NK-92 (cell line): ENCODE measurements around the gene NCOA4.
A peak's percentile ranks its signal among the peaks of the same experiment; 100 is the strongest.
"Not testable (repeated sequence)": the region's sequence is repeated elsewhere in the genome, so short reads cannot be mapped to it uniquely, and the experiment has no call there.

Source experiments
- DNase-seq: peaks from one replicate; lab custom pipeline; 2025; ENCODE audit not compliant: unreplicated experiment; lab: John Stamatoyannopoulos, UW

Gene NCOA4

GRCh38 chr10:46030091-46030937, at the start of gene NCOA4:
NCOA4 (minus strand) TSS chr10:46030623; CDS start chr10:46016680, 13,943 bp downstream.
- DNase-seq: peak; percentile 48

- DNase-seq: no peak
Observed at GRCh38 chr10:46079831-46080585, 49.6 kb upstream of the NCOA4 start.

- no peak for DNase-seq
Observed at GRCh38 chr10:46077731-46078413, 47.4 kb upstream of the NCOA4 start.

GRCh38 chr10:46077141-46077554, 46.7 kb upstream of the NCOA4 start:
- no peak for DNase-seq

- DNase-seq: no peak
Observed at GRCh38 chr10:46075869-46076268, 45.4 kb upstream of the NCOA4 start.

GRCh38 chr10:46074196-46074946, 43.9 kb upstream of the NCOA4 start:
- no peak for DNase-seq

GRCh38 chr10:46073564-46073963, 43.1 kb upstream of the NCOA4 start:
- DNase-seq: no peak

GRCh38 chr10:46070749-46071148, 40.3 kb upstream of the NCOA4 start:
- no peak for DNase-seq

GRCh38 chr10:46069771-46070463, 39.5 kb upstream of the NCOA4 start:
- DNase-seq: no peak

- no peak for DNase-seq
Observed at GRCh38 chr10:46068905-46069304, 38.5 kb upstream of the NCOA4 start.

- DNase-seq: no peak
Observed at GRCh38 chr10:46068117-46068516, 37.7 kb upstream of the NCOA4 start.

GRCh38 chr10:46064269-46064817, 33.9 kb upstream of the NCOA4 start:
- no peak for DNase-seq

GRCh38 chr10:46062723-46063428, 32.5 kb upstream of the NCOA4 start:
- no peak for DNase-seq

GRCh38 chr10:46060706-46061105, 30.3 kb upstream of the NCOA4 start:
- DNase-seq: no peak

GRCh38 chr10:46057927-46058326, 27.5 kb upstream of the NCOA4 start:
- DNase-seq: not testable (repeated sequence)

GRCh38 chr10:46057038-46057437, 26.6 kb upstream of the NCOA4 start:
- no peak for DNase-seq

- DNase-seq: no peak
Observed at GRCh38 chr10:46055771-46056170, 25.3 kb upstream of the NCOA4 start.

GRCh38 chr10:46053534-46054434, 23.4 kb upstream of the NCOA4 start:
- DNase-seq: no peak
